NT2/D1 (cell line): ENCODE measurements around the gene ST6GALNAC4.

Source experiments
- SUZ12 ChIP-seq: IDR thresholded peaks from 2 replicates; pipeline ENCODE4 v1.6.1; 2011; ENCODE audit not compliant: insufficient read length, insufficient read depth; ENCODE audit errors: extremely low read depth
- YY1 ChIP-seq: IDR thresholded peaks from 2 replicates; pipeline ENCODE4 v1.6.1; 2011; ENCODE audit not compliant: insufficient read length, insufficient read depth
- ZNF274 ChIP-seq: IDR thresholded peaks from 2 replicates; pipeline ENCODE4 v1.6.1; 2011; ENCODE audit warnings: mild to moderate bottlenecking, low read depth, low read length

GRCh38 chr9:127934248-127934647 is 17.4 kb upstream of the ST6GALNAC4 start:
- TF ChIP-seq SUZ12 (no peak), ZNF274 (no peak), YY1 (no peak)
